A549 treated with AZD9567 at 1 μM for 4 hours (cell line): ENCODE results near the gene ZNF800. TPM values are rescaled to one million over a fixed set of nuclear protein-coding genes. Genes with fewer than 3 reads are reported as not detected.

ENCODE experiments used
- total RNA-seq: library from RNA; stranded (reverse); fragments of 200-300 nt; extraction: Qiagen RNA extraction; gene quantifications from 5 replicates; pipeline ENCODE4 v1.2.3, GENCODE V29; 2022; ENCODE audit not compliant: insufficient read depth

The ZNF800 gene, protein sequence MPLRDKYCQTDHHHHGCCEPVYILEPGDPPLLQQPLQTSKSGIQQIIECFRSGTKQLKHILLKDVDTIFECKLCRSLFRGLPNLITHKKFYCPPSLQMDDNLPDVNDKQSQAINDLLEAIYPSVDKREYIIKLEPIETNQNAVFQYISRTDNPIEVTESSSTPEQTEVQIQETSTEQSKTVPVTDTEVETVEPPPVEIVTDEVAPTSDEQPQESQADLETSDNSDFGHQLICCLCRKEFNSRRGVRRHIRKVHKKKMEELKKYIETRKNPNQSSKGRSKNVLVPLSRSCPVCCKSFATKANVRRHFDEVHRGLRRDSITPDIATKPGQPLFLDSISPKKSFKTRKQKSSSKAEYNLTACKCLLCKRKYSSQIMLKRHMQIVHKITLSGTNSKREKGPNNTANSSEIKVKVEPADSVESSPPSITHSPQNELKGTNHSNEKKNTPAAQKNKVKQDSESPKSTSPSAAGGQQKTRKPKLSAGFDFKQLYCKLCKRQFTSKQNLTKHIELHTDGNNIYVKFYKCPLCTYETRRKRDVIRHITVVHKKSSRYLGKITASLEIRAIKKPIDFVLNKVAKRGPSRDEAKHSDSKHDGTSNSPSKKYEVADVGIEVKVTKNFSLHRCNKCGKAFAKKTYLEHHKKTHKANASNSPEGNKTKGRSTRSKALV
- 9.9 to 12.7 TPM (median 11.1 TPM) in 5 replicates for total RNA-seq

DNA sequence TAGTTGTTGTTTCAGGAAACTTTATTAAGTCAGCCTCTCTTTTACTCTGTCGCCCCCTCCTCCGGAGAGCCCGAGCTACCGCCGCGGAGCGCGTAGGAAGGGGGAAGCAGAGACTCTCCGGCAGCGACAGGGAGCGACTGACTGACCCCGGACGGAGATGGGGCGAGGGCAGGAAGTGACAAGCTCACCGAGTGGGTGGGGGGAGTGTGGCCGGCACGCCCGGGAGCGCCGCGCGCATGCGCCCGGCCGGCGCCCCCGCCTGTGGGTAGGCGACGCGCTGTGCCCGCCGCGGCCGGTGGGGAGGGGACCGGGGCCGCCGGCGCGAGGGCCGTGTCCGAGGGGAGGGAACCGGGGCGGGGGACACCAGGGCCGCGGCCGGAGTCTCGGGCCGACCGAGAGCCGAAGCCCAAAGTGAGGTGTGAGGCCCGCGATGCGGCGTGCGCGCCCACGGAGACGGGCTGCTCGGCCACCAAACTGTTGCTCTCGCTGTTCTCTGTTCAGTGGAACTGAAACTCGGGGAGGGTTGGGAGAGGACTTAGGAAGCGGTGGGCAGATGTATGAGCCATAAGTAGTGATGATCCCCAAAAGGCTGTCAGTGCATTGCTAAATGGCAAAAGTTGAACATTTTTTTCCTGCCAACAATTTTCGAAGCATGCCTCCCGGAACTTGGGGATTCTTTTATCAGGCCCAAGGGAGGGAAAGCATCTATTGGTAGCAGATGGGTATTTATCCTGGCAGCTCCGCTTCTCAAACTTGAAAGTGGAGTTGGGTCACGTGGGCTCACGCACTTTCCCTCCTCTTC, at the start of gene ZNF800:
Gene ZNF800 (minus strand): TSS at position 143 of the 802 bp plus-strand sequence. CDS start 1,151 bp downstream, outside the sequence.

Other genes with a start within 250 kb of the ZNF800 start
- gene GRM8, start 139.8 kb downstream of the ZNF800 start, total RNA-seq: 0.12 to 0.21 TPM (median 0.17 TPM) in 3 of 5 replicates, not detected in the others
- gene GCC1, start 192.9 kb upstream of the ZNF800 start, total RNA-seq: 14.6 to 17.3 TPM (median 14.9 TPM) in 5 replicates
- 151 to 212 TPM (median 164 TPM) in 5 replicates for gene ARF5, start 195.7 kb upstream of the ZNF800 start, total RNA-seq
- 0.14 to 0.28 TPM (median 0.21 TPM) in 3 of 5 replicates, not detected in the others for gene FSCN3, start 201.0 kb upstream of the ZNF800 start, total RNA-seq
- gene PAX4, start 225.4 kb upstream of the ZNF800 start, total RNA-seq: not detected in 5 replicates